ENCODE data around the gene TC2N. TPM values are rescaled to one million over a fixed set of nuclear protein-coding genes. Genes with fewer than 3 reads are reported as not detected.
A peak's percentile ranks its signal among the peaks of the same experiment; 100 is the strongest.

The TC2N gene
- total RNA-seq, 1 donor from 2014 or later = 2.5 TPM

DNA sequence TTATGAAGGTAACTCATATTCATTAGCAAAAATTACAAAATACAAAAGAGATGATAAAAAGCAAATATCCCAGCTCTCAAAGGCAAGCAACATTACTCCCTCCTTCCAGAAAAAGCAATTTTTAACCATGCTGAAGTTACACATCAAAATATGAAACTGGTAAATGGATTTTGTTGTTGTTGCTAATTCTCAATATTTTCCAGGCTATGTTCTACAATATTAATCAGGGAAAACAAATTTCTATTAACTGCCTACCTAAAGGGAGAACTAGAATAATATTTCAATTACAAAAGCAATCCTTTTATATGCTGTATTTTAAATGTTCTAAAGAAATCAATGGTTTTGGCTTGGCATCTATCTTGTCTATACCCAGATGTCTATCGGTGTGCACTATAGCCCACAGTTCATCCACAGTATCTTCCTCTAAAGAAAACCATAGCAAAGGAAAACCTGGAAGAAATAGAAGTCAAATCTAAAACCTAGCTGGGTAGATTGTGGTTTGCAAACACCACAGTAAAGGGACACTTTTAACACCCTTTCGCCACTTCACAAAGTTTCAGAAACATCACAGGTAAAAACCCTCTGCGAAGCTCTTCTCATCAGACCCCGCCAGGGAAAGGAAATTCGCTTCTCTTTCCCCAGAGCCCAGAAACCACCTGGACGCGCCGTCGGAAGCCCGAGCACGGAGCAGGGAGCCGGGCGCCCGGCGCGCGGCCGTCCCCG is 32.0 kb downstream of the TC2N start:
- DNase-seq = no peak
- Mint-ChIP-seq H3K27ac (ENCODE audit: unreplicated experiment) (no peak overlapping the region), H3K27me3 (ENCODE audit: unreplicated experiment) (peaks cover 8% of the 10 kb centered on the region), H3K36me3 (ENCODE audit: unreplicated experiment) (no peaks in the 10 kb centered on the region), H3K9me3 (ENCODE audit: unreplicated experiment) (no peaks in the 10 kb centered on the region), H3K4me3 (ENCODE audit: unreplicated experiment) (peak overlapping the region; percentile 67), H3K4me1 (ENCODE audit: low read depth, unreplicated experiment) (no peaks in the 10 kb centered on the region)
- TF ChIP-seq, protein P1, sequence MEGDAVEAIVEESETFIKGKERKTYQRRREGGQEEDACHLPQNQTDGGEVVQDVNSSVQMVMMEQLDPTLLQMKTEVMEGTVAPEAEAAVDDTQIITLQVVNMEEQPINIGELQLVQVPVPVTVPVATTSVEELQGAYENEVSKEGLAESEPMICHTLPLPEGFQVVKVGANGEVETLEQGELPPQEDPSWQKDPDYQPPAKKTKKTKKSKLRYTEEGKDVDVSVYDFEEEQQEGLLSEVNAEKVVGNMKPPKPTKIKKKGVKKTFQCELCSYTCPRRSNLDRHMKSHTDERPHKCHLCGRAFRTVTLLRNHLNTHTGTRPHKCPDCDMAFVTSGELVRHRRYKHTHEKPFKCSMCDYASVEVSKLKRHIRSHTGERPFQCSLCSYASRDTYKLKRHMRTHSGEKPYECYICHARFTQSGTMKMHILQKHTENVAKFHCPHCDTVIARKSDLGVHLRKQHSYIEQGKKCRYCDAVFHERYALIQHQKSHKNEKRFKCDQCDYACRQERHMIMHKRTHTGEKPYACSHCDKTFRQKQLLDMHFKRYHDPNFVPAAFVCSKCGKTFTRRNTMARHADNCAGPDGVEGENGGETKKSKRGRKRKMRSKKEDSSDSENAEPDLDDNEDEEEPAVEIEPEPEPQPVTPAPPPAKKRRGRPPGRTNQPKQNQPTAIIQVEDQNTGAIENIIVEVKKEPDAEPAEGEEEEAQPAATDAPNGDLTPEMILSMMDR (IDR thresholded peaks at IDR 0.05; ENCODE audit: partially characterized antibody, unreplicated experiment) = no peak

DNA sequence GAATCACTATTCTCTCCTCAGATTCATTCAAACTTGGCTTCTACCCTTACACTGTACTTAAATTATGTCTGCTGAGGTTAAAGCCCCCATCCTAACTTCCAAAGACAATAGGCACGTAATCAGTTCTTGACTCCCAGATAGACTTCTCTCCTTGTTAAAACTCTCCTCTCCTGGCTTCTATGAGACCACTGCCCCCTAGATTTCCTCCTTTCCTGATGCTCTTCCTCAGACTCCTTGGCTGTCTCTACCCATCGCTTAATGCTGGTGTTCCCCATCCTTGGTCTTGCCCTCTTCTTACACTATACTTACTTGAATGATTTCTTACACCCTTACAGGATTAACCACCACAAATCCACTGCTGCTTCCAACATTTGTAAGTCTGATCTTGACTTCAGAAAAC is 32.8 kb downstream of the TC2N start:
- H3K9me3 Mint-ChIP-seq (ENCODE audit: unreplicated experiment) = no peaks in the 10 kb centered on the region
- no peak overlapping the region for H3K4me3 Mint-ChIP-seq (ENCODE audit: unreplicated experiment)
- DNase-seq = no peak
- no peak overlapping the region for H3K27ac Mint-ChIP-seq (ENCODE audit: unreplicated experiment)
- H3K4me1 Mint-ChIP-seq (ENCODE audit: low read depth, unreplicated experiment) = no peaks in the 10 kb centered on the region
- peaks cover 8% of the 10 kb centered on the region for H3K27me3 Mint-ChIP-seq (ENCODE audit: unreplicated experiment)
- H3K36me3 Mint-ChIP-seq (ENCODE audit: unreplicated experiment) = no peaks in the 10 kb centered on the region
- TF ChIP-seq, protein P1 (IDR thresholded peaks at IDR 0.05; ENCODE audit: partially characterized antibody, unreplicated experiment) = no peak

- Mint-ChIP-seq H3K4me3 (ENCODE audit: unreplicated experiment) (no peak overlapping the region), H3K4me1 (ENCODE audit: low read depth, unreplicated experiment) (no peaks in the 10 kb centered on the region), H3K36me3 (ENCODE audit: unreplicated experiment) (no peaks in the 10 kb centered on the region), H3K27me3 (ENCODE audit: unreplicated experiment) (peaks cover 5% of the 10 kb centered on the region), H3K9me3 (ENCODE audit: unreplicated experiment) (peaks cover 2% of the 10 kb centered on the region), H3K27ac (ENCODE audit: unreplicated experiment) (no peak overlapping the region)
- DNase-seq = no peak
- TF ChIP-seq, protein P1 (IDR thresholded peaks at IDR 0.05; ENCODE audit: partially characterized antibody, unreplicated experiment) = no peak
Observed at GRCh38 chr14:91831337-91831736, 36.0 kb downstream of the TC2N start.

- H3K4me3 Mint-ChIP-seq (ENCODE audit: unreplicated experiment) = no peak overlapping the region
- no peak for DNase-seq
- no peak overlapping the region for H3K27ac Mint-ChIP-seq (ENCODE audit: unreplicated experiment)
Observed at GRCh38 chr14:91830777-91831176, 36.6 kb downstream of the TC2N start.

GRCh38 chr14:91829511-91829910 is 37.8 kb downstream of the TC2N start:
- peaks cover 2% of the 10 kb centered on the region for H3K9me3 Mint-ChIP-seq (ENCODE audit: unreplicated experiment)
- H3K27ac Mint-ChIP-seq (ENCODE audit: unreplicated experiment) = no peak overlapping the region
- H3K27me3 Mint-ChIP-seq (ENCODE audit: unreplicated experiment) = peaks cover 2% of the 10 kb centered on the region
- no peak overlapping the region for H3K4me3 Mint-ChIP-seq (ENCODE audit: unreplicated experiment)
- H3K4me1 Mint-ChIP-seq (ENCODE audit: low read depth, unreplicated experiment) = no peaks in the 10 kb centered on the region
- DNase-seq = no peak
- no peaks in the 10 kb centered on the region for H3K36me3 Mint-ChIP-seq (ENCODE audit: unreplicated experiment)
- TF ChIP-seq, protein P1 (IDR thresholded peaks at IDR 0.05; ENCODE audit: partially characterized antibody, unreplicated experiment) = no peak

More at GRCh38 chr14:91830777-91831176, 36.6 kb downstream of the TC2N start:
- Mint-ChIP-seq H3K9me3 (ENCODE audit: unreplicated experiment) (peaks cover 2% of the 10 kb centered on the region), H3K27me3 (ENCODE audit: unreplicated experiment) (peaks cover 5% of the 10 kb centered on the region), H3K36me3 (ENCODE audit: unreplicated experiment) (no peaks in the 10 kb centered on the region), H3K4me1 (ENCODE audit: low read depth, unreplicated experiment) (no peaks in the 10 kb centered on the region)
- TF ChIP-seq, protein P1 (IDR thresholded peaks at IDR 0.05; ENCODE audit: partially characterized antibody, unreplicated experiment) = no peak

Data from glutamatergic neuron (in vitro differentiated cells).